SK-N-MC (cell line): Measurements from ENCODE around the gene NUDT22.

Experiments used
- EZH2 ChIP-seq: fragments of 200-600 bp; sonication (generic); IDR thresholded peaks from one replicate; pipeline ENCODE4 v1.6.1; 2017; ENCODE audit warnings: antibody characterized with exemption
- POLR2AphosphoS5 ChIP-seq: IDR thresholded peaks from 2 replicates; pipeline ENCODE4 v1.6.1; 2012; ENCODE audit warnings: mild to moderate bottlenecking, low read depth, low read length, borderline replicate concordance

DNA sequence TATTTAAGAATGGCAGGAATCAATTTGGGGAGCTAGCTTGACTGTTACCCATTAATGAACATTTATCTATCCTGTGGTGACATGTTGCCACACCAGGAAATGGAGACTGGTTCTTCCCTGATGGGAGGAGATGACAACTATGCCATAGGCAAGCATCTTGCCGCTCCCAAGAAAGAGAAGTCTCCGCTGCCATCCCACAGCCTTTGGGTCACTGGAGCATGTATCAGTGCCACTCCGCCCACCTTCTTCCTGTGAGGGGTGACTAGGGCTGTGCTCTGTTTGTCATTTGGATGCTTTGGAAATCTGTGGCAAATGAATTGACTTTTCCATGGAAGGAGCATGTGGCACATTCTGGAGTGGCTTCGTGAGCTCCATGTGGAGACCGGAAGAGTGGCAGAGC lies 33.6 kb upstream of the NUDT22 start:
- TF ChIP-seq EZH2, result no peak
- no peak for TF ChIP-seq POLR2AphosphoS5
